Measurements from ENCODE around the gene APBB2.

- no peak for TF ChIP-seq CTCF (conservative IDR thresholded peaks at IDR 0.05; ENCODE audit: low read depth in 2 of 2)
- TF ChIP-seq POLR2AphosphoS5 (IDR thresholded peaks at IDR 0.05; ENCODE audit: low read depth) = no peak
- no peak for TF ChIP-seq ZNF331 (CRISPR knock-in tag; IDR thresholded peaks at IDR 0.05; ENCODE audit: low read depth)
- TF ChIP-seq REST (IDR thresholded peaks at IDR 0.05; ENCODE audit: unreplicated experiment) = no peak
- no peak for TF ChIP-seq JUNB (IDR thresholded peaks at IDR 0.05; ENCODE audit: unreplicated experiment)
- no peak for TF ChIP-seq EZH2 (IDR thresholded peaks at IDR 0.05; ENCODE audit: low read depth, unreplicated experiment)
- TF ChIP-seq EZH2phosphoT487 (IDR thresholded peaks at IDR 0.05; ENCODE audit: unreplicated experiment) = no peak
- TF ChIP-seq NANOG (IDR thresholded peaks at IDR 0.05; ENCODE audit: borderline replicate concordance) = no peak
- no peak for TF ChIP-seq CREB1 (CRISPR knock-in tag; IDR thresholded peaks at IDR 0.05; ENCODE audit: low read depth)
- no peak for TF ChIP-seq ZNF114 (CRISPR knock-in tag; IDR thresholded peaks at IDR 0.05)
- TF ChIP-seq ETS1 (IDR thresholded peaks at IDR 0.05) = no peak
- no peak for TF ChIP-seq ZNF462 (CRISPR knock-in tag; IDR thresholded peaks at IDR 0.05)
- no peak for TF ChIP-seq STAT1 (IDR thresholded peaks at IDR 0.05; ENCODE audit: unreplicated experiment)
Measured at GRCh38 chr4:40874331-40874730, 340.0 kb downstream of the APBB2 start.
